Neural cell (in vitro differentiated cells): ENCODE measurements around the gene PCIF1. TPM values are rescaled to one million over a fixed set of nuclear protein-coding genes. Genes with fewer than 3 reads are reported as not detected.
A peak's percentile ranks its signal among the peaks of the same experiment; 100 is the strongest.

Experiments used
- H2AFZ ChIP-seq: fragments of 200-600, 300-800 bp; sonication (generic), shearing (Covaris generic); 2 replicates; pipeline ENCODE4 v1.6.0; 2014; ENCODE audit warnings: low read depth, mild to moderate bottlenecking, antibody characterized with exemption, low read length, moderate library complexity
- H3F3A ChIP-seq: fragments of 200-600 bp; shearing (Covaris generic); 2 replicates; pipeline ENCODE4 v1.6.1; 2016; ENCODE audit warnings: mild to moderate bottlenecking, moderate library complexity, mixed read lengths, antibody characterized with exemption, low read length; ENCODE audit not compliant: insufficient read depth, poor library complexity, severe bottlenecking
- H3K27ac ChIP-seq: fragments of 200-600, 300-800 bp; sonication (generic), shearing (Covaris generic); 2 replicates; pipeline ENCODE4 v1.5.1; 2014; ENCODE audit warnings: mild to moderate bottlenecking, low read length, moderate library complexity
- H3K27me3 ChIP-seq: fragments of 300-800, 200-600 bp; sonication (generic), shearing (Covaris generic); 2 replicates; pipeline ENCODE4 v1.6.0; 2014; ENCODE audit warnings: mild to moderate bottlenecking, low read depth, low read length, moderate library complexity; ENCODE audit not compliant: insufficient read depth
- H3K36me3 ChIP-seq: fragments of 300-800, 200-600 bp; sonication (generic), shearing (Covaris generic); 2 replicates; pipeline ENCODE4 v1.5.1; 2014; ENCODE audit warnings: mild to moderate bottlenecking, antibody characterized with exemption, low read length, moderate library complexity; ENCODE audit not compliant: insufficient read depth
- H3K4me2 ChIP-seq: fragments of 300-800, 200-600 bp; sonication (generic), shearing (Covaris generic); 2 replicates; pipeline ENCODE4 v1.6.0; 2014; ENCODE audit warnings: mild to moderate bottlenecking, low read length
- H3K4me3 ChIP-seq: fragments of 300-800, 200-600 bp; sonication (generic), shearing (Covaris generic); 2 replicates; pipeline ENCODE4 v1.5.1; 2014; ENCODE audit warnings: mild to moderate bottlenecking, low read length, moderate library complexity
- H3K79me2 ChIP-seq: fragments of 200-600 bp; shearing (Covaris generic); replicated peaks from 2 replicates; pipeline ENCODE4 v1.6.0; 2014; ENCODE audit warnings: mild to moderate bottlenecking, low read length, moderate library complexity; ENCODE audit not compliant: insufficient read depth
- H3K9ac ChIP-seq: fragments of 300-800, 200-600 bp; sonication (generic), shearing (Covaris generic); 2 replicates; pipeline ENCODE4 v1.6.1; 2016; ENCODE audit warnings: mild to moderate bottlenecking, low read length, mixed read lengths
- H3K9me2 ChIP-seq: fragments of 200-600 bp; shearing (Covaris generic); 2 replicates; pipeline ENCODE4 v1.6.1; 2016; ENCODE audit warnings: mild to moderate bottlenecking, low read length, mixed read lengths; ENCODE audit not compliant: insufficient read depth
- H3K9me3 ChIP-seq: fragments of 200-600, 300-800 bp; sonication (generic), shearing (Covaris generic); 2 replicates; pipeline ENCODE4 v1.6.1; 2016; ENCODE audit warnings: mild to moderate bottlenecking, mixed run types, low read length, moderate library complexity, mixed read lengths
- H4K20me1 ChIP-seq: fragments of 200-600 bp; shearing (Covaris generic); 2 replicates; pipeline ENCODE4 v1.6.1; 2016; ENCODE audit warnings: mild to moderate bottlenecking, mixed run types; ENCODE audit not compliant: insufficient read depth
- EP300 ChIP-seq: fragments of 450-650 bp; conservative IDR thresholded peaks from 2 replicates; pipeline ENCODE4 v1.6.1; 2014; ENCODE audit warnings: antibody characterized with exemption, mild to moderate bottlenecking, moderate library complexity; ENCODE audit not compliant: poor library complexity, severe bottlenecking
- EZH2 ChIP-seq: fragments of 200-600, 300-800 bp; shearing (Covaris generic), sonication (generic); IDR thresholded peaks from 2 replicates; pipeline ENCODE4 v1.6.1; 2014; ENCODE audit warnings: antibody characterized with exemption, low read length, borderline replicate concordance, mild to moderate bottlenecking; ENCODE audit not compliant: insufficient read depth, poor library complexity, severe bottlenecking
- MXI1 ChIP-seq: fragments of 450-650 bp; conservative IDR thresholded peaks from 2 replicates; pipeline ENCODE4 v1.6.1; 2014; ENCODE audit warnings: antibody characterized with exemption, mild to moderate bottlenecking; ENCODE audit not compliant: poor library complexity, severe bottlenecking
- POLR2AphosphoS5 ChIP-seq: IDR thresholded peaks from 2 replicates; pipeline ENCODE4 v1.6.1; 2012
- RAD21 ChIP-seq: fragments of 450-650 bp; conservative IDR thresholded peaks from 2 replicates; pipeline ENCODE4 v1.6.1; 2014; ENCODE audit warnings: antibody characterized with exemption, mild to moderate bottlenecking, moderate library complexity
- SMC3 ChIP-seq: fragments of 450-650 bp; conservative IDR thresholded peaks from 2 replicates; pipeline ENCODE4 v1.6.1; 2014; ENCODE audit warnings: antibody characterized with exemption, mild to moderate bottlenecking, moderate library complexity; ENCODE audit not compliant: poor library complexity
- TAF1 ChIP-seq: IDR thresholded peaks from 2 replicates; pipeline ENCODE4 v1.6.1; 2012; ENCODE audit warnings: low read depth
- polyA minus RNA-seq: library from RNA; depleted of rRNA, polyadenylated mRNA; stranded (reverse); fragments of >200 nt; gene quantifications from 2 replicates; pipeline ENCODE4 v1.2.3, GENCODE V29; 2014
- polyA plus RNA-seq: library from polyadenylated mRNA; depleted of rRNA; stranded (reverse); fragments of >200 nt; gene quantifications from 2 replicates; pipeline ENCODE4 v1.2.3, GENCODE V29; 2014
- TF ChIP-seq, protein P1 (sequence below): fragments of 450-650 bp; IDR thresholded peaks from 2 replicates; pipeline ENCODE4 v1.5.1; 2014; ENCODE audit warnings: antibody characterized with exemption, mild to moderate bottlenecking, moderate library complexity; ENCODE audit not compliant: poor library complexity, severe bottlenecking
- TF ChIP-seq, protein P2 (sequence below): IDR thresholded peaks from 2 replicates; pipeline ENCODE4 v1.6.1; 2012; ENCODE audit warnings: borderline replicate concordance

The PCIF1 gene
- polyA plus RNA-seq (21.5 and 28.3 TPM in 2 replicates), polyA minus RNA-seq (18.7 and 22.7 TPM in 2 replicates)

DNA sequence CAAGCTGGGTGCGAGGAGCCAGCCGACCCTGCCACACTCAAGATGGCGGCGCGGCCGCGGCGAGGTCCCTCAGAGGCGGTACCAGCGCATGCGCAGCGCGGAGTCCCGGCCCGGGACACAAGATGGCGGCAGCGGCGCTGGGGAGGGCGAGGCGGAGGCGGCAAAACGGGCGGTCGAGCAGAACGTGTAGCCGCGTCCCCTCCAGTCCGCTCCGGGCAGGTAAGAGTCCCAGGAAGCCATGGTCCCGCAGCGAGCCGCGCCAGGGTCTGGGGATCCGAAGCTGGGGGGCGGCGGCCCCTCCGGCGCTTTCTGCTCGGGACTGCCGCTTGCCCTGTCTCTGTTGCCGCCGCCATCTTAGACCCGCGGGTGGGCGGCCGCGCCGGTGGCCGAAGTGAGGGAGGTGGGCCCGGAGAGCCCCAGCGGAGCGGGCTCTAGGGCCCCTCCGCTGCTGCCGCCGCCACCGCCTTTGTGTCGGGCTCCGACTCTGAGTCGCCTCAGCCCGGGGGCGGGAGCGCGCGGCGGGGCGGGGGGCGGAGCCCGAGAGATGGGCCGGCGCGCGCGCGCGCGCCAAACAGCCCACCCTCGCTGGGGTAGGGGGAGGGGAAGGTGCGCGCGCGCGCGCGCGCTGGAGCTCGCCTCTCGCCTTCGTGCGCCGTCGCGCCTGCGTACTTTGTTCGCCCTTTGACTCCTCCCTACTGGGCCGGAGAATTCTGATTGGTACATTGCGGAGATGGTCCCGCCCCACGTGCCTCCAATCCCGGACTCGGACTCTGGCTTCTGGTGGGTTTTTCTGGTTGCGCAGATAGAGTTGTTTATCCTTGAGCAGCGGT is at the start of gene PCIF1:
PCIF1 (plus strand) TSS at position 98 of the 830 bp plus-strand sequence. CDS start 4,317 bp downstream, outside the sequence.
- Histone ChIP-seq H3K79me2 (peaks cover 21% of the 10 kb centered on the region), H3K4me2 (peak within 1 kb of the TSS; percentile 100), H3K9ac (peak within 1 kb of the TSS; percentile 100), H3K9me2 (no peaks in the 10 kb centered on the region), H3F3A (no peaks in the 10 kb centered on the region), H3K27me3 (no peaks in the 10 kb centered on the region), H3K9me3 (no peaks in the 10 kb centered on the region), H2AFZ (peak within 1 kb of the TSS; percentile 91), H3K27ac (peak within 1 kb of the TSS; percentile 100), H3K4me3 (peak within 1 kb of the TSS; percentile 93), H3K36me3 (no peaks in the 10 kb centered on the region), H4K20me1 (no peaks in the 10 kb centered on the region)
- TF ChIP-seq RAD21 (peak; percentile 29), EP300 (peak; percentile 52), SMC3 (no peak), TAF1 (peak; percentile 100), MXI1 (peak; percentile 34), EZH2 (no peak), POLR2AphosphoS5 (peak; percentile 99)
- TF ChIP-seq, protein P1, sequence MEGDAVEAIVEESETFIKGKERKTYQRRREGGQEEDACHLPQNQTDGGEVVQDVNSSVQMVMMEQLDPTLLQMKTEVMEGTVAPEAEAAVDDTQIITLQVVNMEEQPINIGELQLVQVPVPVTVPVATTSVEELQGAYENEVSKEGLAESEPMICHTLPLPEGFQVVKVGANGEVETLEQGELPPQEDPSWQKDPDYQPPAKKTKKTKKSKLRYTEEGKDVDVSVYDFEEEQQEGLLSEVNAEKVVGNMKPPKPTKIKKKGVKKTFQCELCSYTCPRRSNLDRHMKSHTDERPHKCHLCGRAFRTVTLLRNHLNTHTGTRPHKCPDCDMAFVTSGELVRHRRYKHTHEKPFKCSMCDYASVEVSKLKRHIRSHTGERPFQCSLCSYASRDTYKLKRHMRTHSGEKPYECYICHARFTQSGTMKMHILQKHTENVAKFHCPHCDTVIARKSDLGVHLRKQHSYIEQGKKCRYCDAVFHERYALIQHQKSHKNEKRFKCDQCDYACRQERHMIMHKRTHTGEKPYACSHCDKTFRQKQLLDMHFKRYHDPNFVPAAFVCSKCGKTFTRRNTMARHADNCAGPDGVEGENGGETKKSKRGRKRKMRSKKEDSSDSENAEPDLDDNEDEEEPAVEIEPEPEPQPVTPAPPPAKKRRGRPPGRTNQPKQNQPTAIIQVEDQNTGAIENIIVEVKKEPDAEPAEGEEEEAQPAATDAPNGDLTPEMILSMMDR: no peak
- TF ChIP-seq, protein P2, sequence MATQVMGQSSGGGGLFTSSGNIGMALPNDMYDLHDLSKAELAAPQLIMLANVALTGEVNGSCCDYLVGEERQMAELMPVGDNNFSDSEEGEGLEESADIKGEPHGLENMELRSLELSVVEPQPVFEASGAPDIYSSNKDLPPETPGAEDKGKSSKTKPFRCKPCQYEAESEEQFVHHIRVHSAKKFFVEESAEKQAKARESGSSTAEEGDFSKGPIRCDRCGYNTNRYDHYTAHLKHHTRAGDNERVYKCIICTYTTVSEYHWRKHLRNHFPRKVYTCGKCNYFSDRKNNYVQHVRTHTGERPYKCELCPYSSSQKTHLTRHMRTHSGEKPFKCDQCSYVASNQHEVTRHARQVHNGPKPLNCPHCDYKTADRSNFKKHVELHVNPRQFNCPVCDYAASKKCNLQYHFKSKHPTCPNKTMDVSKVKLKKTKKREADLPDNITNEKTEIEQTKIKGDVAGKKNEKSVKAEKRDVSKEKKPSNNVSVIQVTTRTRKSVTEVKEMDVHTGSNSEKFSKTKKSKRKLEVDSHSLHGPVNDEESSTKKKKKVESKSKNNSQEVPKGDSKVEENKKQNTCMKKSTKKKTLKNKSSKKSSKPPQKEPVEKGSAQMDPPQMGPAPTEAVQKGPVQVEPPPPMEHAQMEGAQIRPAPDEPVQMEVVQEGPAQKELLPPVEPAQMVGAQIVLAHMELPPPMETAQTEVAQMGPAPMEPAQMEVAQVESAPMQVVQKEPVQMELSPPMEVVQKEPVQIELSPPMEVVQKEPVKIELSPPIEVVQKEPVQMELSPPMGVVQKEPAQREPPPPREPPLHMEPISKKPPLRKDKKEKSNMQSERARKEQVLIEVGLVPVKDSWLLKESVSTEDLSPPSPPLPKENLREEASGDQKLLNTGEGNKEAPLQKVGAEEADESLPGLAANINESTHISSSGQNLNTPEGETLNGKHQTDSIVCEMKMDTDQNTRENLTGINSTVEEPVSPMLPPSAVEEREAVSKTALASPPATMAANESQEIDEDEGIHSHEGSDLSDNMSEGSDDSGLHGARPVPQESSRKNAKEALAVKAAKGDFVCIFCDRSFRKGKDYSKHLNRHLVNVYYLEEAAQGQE: peak; percentile 100

DNA sequence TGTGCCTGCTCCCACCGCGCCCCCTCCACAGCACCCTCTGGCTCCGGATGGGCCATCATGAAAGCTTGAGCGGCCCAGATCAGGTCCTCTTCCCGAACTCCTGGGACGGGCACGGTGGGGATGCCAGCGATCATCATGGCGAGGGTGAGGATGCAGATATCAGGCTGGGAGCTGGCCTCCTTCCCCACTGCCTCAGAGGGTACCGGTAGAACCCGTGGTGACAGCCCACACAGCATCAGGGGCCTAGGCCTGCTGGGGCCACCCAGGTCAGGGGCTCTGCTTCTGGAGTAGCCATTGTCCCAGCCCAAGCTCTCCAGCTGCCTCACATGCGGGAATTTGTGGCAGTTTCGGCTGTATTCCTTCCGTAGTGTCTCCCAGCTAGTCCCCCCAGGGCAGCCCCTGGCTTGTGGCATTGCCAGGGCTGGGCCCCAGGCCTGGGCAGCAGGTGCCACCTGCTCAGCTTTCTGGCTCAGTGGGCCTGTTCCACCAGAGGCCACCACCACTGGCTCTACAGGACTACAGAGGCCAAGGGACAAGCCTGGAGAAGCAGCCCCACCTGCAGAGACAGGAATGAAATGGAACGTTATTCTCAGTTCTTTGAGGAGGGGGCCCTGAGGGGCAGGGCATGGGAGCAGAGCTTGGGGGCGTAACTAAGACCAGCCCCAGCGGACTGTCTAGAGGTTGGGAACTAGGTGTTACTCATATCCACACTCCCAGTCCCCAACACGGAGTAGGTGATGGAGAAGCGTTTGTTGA is 47.7 kb upstream of the PCIF1 start:
- Histone ChIP-seq H3F3A (no peaks in the 10 kb centered on the region), H3K27me3 (no peaks in the 10 kb centered on the region), H3K4me2 (no peak overlapping the region), H2AFZ (no peak overlapping the region), H3K36me3 (no peaks in the 10 kb centered on the region), H3K9ac (no peak overlapping the region), H3K9me2 (no peaks in the 10 kb centered on the region), H3K9me3 (no peaks in the 10 kb centered on the region), H3K79me2 (peaks cover 7% of the 10 kb centered on the region), H4K20me1 (no peaks in the 10 kb centered on the region), H3K27ac (no peak overlapping the region), H3K4me3 (no peak overlapping the region)
- TF ChIP-seq SMC3: no peak
- TF ChIP-seq EZH2: no peak
- TF ChIP-seq, protein P2: no peak
- TF ChIP-seq MXI1: no peak
- TF ChIP-seq, protein P1: no peak
- no peak for TF ChIP-seq RAD21
- no peak for TF ChIP-seq EP300
- TF ChIP-seq TAF1: no peak
- TF ChIP-seq POLR2AphosphoS5: no peak
